Measurements from ENCODE around the gene TNRC6A. TPM values are rescaled to one million over a fixed set of nuclear protein-coding genes. Genes with fewer than 3 reads are reported as not detected.

The TNRC6A gene
- total and polyA plus RNA-seq, 9 of the 15 experiments (the other 6 are each of a cell fraction or from before 2014, with no cell fraction given), result 3.4 to 32.1 (median 26.6) TPM

- in situ Hi-C loops (cut with MboI) (no loop called here), intact Hi-C loops (cut with micrococcal nuclease) (no loop called here)
- DNase-seq (ENCODE audit: extremely low read depth in 1 of 4, low spot score in 3 of 4), result no peak
- ChIA-PET POLR2A (interaction anchor here (0.6 kb wide), 1 partner anchor 101 kb away, joined by 3 read pairs; no protein-coding TSS in a partner anchor), CTCF (ENCODE audit: low intra/inter-chr PET ratio) (no interaction called here)
- H3K9ac ChIP-seq (ENCODE audit: insufficient read depth in 1 of 2, low read depth in 2 of 2, low read length in 2 of 2), result no peak overlapping the region
- H3K79me2 ChIP-seq (ENCODE audit: control insufficient read depth, insufficient read depth, low read length), result no peaks in the 10 kb centered on the region
- no peaks in the 10 kb centered on the region for H3K9me3 ChIP-seq (replicated peaks; ENCODE audit: control insufficient read depth, insufficient read depth, low read depth, low read length)
- no peak overlapping the region for H3K27ac ChIP-seq (ENCODE audit: extremely low read depth, low read depth, low read length)
- no peak overlapping the region for H3K4me3 ChIP-seq
- H3K4me1 ChIP-seq (replicated peaks in 1 of 2; ENCODE audit: control insufficient read depth in 2 of 2, insufficient read depth in 2 of 2, low read length in 2 of 2), result no peaks in the 10 kb centered on the region
- no peak overlapping the region for H3K4me2 ChIP-seq (ENCODE audit: insufficient read depth, low read length)
- TF ChIP-seq TAF15 (IDR thresholded peaks at IDR 0.05; ENCODE audit: low read depth, low read length) (no peak), ZNF740 (CRISPR knock-in tag; IDR thresholded peaks at IDR 0.05) (no peak), ZNF740 (tag; IDR thresholded peaks at IDR 0.05) (no peak), CLOCK (CRISPR knock-in tag; IDR thresholded peaks at IDR 0.05; ENCODE audit: borderline replicate concordance) (no peak), EWSR1 (IDR thresholded peaks at IDR 0.05; ENCODE audit: borderline replicate concordance, low read depth, partially characterized antibody) (no peak), KDM1A (IDR thresholded peaks at IDR 0.05) (no peak), PCBP2 (IDR thresholded peaks at IDR 0.05; ENCODE audit: low read depth, low read length, poor library complexity, severe bottlenecking) (no peak), CBFA2T2 (conservative IDR thresholded peaks at IDR 0.05) (no peak)
- FAIRE-seq, result no peak
- WGBS (ENCODE audit: insufficient coverage, low coverage, missing lambda C conversion rate), result 89% methylated on average over 1 of the region's 1 CpG
- H4K20me1 ChIP-seq (replicated peaks; ENCODE audit: control insufficient read depth, insufficient read depth, low read length), result no peaks in the 10 kb centered on the region
- no peaks in the 10 kb centered on the region for H3K9me1 ChIP-seq (ENCODE audit: control insufficient read depth, insufficient read depth, low read length)
- peaks cover 94% of the 10 kb centered on the region for H3K36me3 ChIP-seq (ENCODE audit: control insufficient read depth, insufficient read depth, low read length)
- no TSS peak for BruUV-seq (replicated peaks)
- ATAC-seq, result no peak
- no peak overlapping the region for H2AFZ ChIP-seq (ENCODE audit: low read depth, low read length)
- H3K27me3 ChIP-seq (ENCODE audit: control insufficient read depth in 2 of 2, insufficient read depth in 2 of 2, low read length in 2 of 2), result no peaks in the 10 kb centered on the region
Observed at GRCh38 chr16:24820522-24820921, 91.1 kb downstream of the TNRC6A start.
